Measurements from ENCODE around the gene CMKLR1. TPM values are rescaled to one million over a fixed set of nuclear protein-coding genes. Genes with fewer than 3 reads are reported as not detected.

The CMKLR1 gene, protein sequence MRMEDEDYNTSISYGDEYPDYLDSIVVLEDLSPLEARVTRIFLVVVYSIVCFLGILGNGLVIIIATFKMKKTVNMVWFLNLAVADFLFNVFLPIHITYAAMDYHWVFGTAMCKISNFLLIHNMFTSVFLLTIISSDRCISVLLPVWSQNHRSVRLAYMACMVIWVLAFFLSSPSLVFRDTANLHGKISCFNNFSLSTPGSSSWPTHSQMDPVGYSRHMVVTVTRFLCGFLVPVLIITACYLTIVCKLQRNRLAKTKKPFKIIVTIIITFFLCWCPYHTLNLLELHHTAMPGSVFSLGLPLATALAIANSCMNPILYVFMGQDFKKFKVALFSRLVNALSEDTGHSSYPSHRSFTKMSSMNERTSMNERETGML
- 0.13 TPM in 1 of 5 replicates, not detected in the others for total RNA-seq (2022; extraction: Qiagen RNA extraction)

DNA sequence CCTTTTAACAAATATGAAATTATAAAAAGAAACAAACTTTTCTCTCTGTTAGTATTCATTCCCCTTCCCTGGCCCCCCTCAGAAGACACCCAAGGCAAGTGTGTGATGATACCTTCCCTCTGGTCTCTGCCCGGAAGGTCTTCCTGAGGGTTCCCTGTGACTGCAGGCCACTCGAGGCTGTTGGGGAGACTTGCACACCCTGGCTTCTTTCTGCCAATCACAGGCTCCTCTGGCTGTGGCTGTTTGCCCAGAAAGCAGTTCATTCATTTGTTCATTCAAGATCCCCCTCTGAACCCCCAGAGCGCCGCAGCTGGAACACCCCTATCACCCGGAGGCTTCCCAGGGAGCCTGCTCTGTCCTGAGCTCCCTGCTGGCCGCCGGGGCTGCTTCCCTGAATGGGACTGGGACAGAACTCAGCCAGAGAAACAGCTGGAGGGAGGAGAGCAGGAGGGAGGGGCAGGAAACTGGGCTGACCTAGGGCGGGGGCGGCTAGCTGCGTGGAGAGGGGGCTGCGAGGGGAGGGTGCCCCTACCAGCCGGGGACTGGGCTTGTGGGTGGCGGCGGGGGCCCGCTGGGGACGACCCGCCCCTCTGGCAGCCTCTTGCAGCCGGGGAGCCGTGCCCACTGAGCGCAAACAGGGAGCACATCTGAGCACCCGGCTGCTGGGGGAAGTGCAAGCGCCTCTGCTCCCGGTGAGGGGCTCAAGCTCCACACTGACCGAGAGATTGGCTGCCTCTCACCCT is at the start of gene CMKLR1:
Gene CMKLR1 (minus strand): TSS at position 397 of the 743 bp plus-strand sequence. CDS start 45,720 bp downstream, outside the sequence.

Other genes with a start within 250 kb of the CMKLR1 start
- not detected in 5 replicates for gene WSCD2, start 210.0 kb downstream of the CMKLR1 start, total RNA-seq (2022; extraction: Qiagen RNA extraction)
- 2.2 to 3.1 TPM (median 2.8 TPM) in 5 replicates for gene FICD, start 176.0 kb upstream of the CMKLR1 start, total RNA-seq (2022; extraction: Qiagen RNA extraction)
- gene SART3, start 221.9 kb upstream of the CMKLR1 start, total RNA-seq (2022; extraction: Qiagen RNA extraction): 38.2 to 40.5 TPM (median 40.2 TPM) in 5 replicates
- 92.0 to 106 TPM (median 94.1 TPM) in 5 replicates for gene ISCU, start 223.3 kb upstream of the CMKLR1 start, total RNA-seq (2022; extraction: Qiagen RNA extraction)

Measured in A549 treated with Mapracorat at 1 μM for 4 hours (cell line).